GM23338 (cell line): ENCODE results near the gene HACD1. TPM values are rescaled to one million over a fixed set of nuclear protein-coding genes. Genes with fewer than 3 reads are reported as not detected.

Source experiments
- CTCF ChIP-seq, 2 experiments: fragments of 200-600 bp in 1 of 2; sonication (generic) in 1 of 2; conservative IDR thresholded peaks; 2 replicates each; pipeline versions ENCODE4 v1.5.1 to v1.6.1; 2016 to 2017; ENCODE audit warnings: antibody characterized with exemption in 2 of 2, low read depth in 2 of 2, mild to moderate bottlenecking in 2 of 2, moderate library complexity in 1 of 2
- ETS1 ChIP-seq: IDR thresholded peaks from 2 replicates; pipeline ENCODE4 v1.6.1; 2016; ENCODE audit warnings: antibody characterized with exemption
- EZH2 ChIP-seq: fragments of 200-600 bp; sonication (generic); IDR thresholded peaks from one replicate; pipeline ENCODE4 v1.8.0; 2017; ENCODE audit warnings: antibody characterized with exemption, mild to moderate bottlenecking, low read depth; ENCODE audit not compliant: unreplicated experiment
- EZH2phosphoT487 ChIP-seq: fragments of 200-600 bp; sonication (generic); IDR thresholded peaks from one replicate; pipeline ENCODE4 v1.8.1; 2018; ENCODE audit warnings: antibody characterized with exemption; ENCODE audit not compliant: unreplicated experiment
- NANOG ChIP-seq: IDR thresholded peaks from 2 replicates; pipeline ENCODE4 v1.6.1; 2016; ENCODE audit warnings: antibody characterized with exemption, borderline replicate concordance
- STAT1 ChIP-seq: IDR thresholded peaks from one replicate; pipeline ENCODE4 v1.6.1; 2016; ENCODE audit warnings: antibody characterized with exemption; ENCODE audit not compliant: unreplicated experiment
- ZNF331 ChIP-seq: fragments of 250-450 bp; sonication (Bioruptor Pico); IDR thresholded peaks from 2 replicates; pipeline ENCODE4 v1.5.0; 2020; ENCODE audit warnings: low read depth, mild to moderate bottlenecking, moderate library complexity
- ZNF462 ChIP-seq: fragments of 250-450 bp; sonication (Bioruptor Pico); IDR thresholded peaks from 2 replicates; pipeline ENCODE4 v1.5.0; 2020; ENCODE audit warnings: mild to moderate bottlenecking, moderate library complexity
- polyA plus RNA-seq: library from polyadenylated mRNA; unstranded; fragments of >200 nt; fragmentation: Nextera tagmentation; extraction: Ambion mirVana; gene quantifications from 2 replicates; pipeline ENCODE4 v1.2.1, GENCODE V29; 2016
- total RNA-seq: library from RNA; depleted of rRNA; stranded (reverse); fragments of >200 nt; shearing (Covaris generic); gene quantifications from 2 replicates; pipeline ENCODE4 v1.2.3, GENCODE V29; 2014

The HACD1 gene
- total and polyA plus RNA-seq, 2 experiments from 2014 or later = 32.2 to 66.2 TPM

GRCh38 chr10:17655567-17656146 lies 38.5 kb upstream of the HACD1 start (continued):
- TF ChIP-seq ZNF462 (no peak), STAT1 (no peak), ZNF331 (CRISPR knock-in tag) (no peak), CTCF (conservative IDR thresholded peaks at IDR 0.05; ENCODE audit: low read depth in 2 of 2) (no peak), EZH2phosphoT487 (no peak), ETS1 (no peak), EZH2 (no peak), NANOG (no peak)
